HG02870 (cell line): ENCODE results near the gene TRMT1.

ENCODE experiments used
- ATAC-seq: cut with Tn5 transposase; IDR thresholded peaks from one replicate; pipeline ENCODE4 v1.9.1; 2021; ENCODE audit warnings: mild to moderate bottlenecking, moderate library complexity; ENCODE audit not compliant: unreplicated experiment

Gene TRMT1

DNA sequence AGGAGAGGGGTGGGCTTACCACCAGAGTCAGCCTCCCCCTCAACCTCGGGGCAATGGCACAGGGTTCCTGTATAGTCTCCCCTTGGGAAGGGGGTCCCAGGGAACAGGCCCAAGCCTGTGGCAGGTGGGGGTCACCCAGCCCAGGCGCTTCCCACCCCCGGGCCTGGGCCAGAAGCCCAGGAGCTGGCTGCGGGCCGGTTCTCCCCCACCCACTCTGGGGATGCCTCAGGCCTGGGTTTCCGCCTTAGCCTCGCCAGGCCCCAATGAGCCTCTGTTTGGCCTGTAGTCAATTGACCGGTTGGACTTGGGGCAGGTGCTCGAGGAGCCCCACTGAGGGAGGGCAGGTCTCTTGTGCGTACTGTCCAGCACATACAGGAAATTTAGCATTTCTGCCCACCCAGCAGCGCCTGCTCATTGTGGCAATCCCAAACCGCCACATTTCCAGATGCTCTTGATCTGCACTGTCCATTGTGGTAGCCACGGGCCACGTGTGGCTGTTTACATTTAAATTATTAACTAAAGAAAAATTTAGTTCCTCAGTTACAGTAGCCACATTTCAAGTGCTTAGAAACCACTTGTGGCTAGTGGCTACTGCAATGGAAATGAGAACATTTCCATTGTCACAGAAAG, 23.8 kb downstream of the TRMT1 start:
- no peak for ATAC-seq

DNA sequence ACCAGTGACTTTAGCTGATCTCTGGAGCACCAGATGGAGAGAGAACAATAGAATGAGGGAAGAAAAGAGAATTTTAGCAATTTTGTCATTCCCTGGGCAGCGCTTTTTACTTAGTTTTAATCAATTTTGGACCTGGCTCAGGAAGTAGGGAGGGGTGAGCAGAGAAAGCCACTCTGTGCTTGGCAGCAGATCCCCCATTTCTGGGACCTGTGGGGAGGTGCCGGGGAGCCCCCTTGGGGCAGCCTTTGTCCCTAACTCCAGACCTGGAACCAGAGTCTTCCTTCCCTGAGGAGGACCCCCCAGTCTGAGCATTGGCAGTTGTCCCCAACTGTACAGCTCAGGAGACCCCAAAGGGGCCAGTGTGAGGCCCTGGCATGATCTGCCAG, 24.4 kb downstream of the TRMT1 start:
- no peak for ATAC-seq

DNA sequence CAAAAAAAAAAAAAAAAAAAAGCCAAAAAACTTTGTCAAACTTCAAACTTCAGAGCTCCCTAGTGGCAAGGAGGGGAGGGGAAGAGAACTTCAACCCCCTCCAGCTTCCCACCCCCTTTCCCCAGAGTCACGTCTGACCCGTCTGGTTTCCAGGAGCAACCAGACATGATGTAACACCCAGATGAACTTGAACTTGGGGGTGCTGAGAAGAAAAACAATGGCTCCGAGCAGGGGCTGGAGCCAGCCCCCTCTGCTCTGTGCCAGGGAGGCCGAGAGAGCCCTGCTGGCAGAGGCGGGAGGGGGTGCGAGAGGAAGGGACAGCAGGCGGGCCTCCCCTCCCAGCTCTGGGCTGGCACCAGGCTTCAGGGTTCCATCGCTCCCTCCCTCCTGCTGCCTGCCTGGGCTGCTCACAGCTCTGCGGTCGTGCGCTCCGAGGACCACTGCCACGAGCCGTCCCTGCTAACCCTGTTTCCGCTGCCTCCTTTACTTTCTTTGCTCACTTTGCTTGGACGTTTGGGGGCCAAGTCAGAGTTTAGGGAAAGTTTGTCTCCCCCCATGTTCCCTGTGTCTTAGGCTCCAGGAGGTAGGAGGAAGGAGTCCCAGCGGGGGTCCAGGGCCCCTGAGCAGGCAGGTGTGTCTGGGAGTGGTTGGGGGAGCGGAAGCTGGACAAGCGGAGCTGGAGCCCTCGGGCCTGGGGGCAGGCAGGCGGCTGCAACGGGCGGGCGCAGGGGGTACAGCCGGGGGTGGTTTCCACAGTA, 25.0 kb downstream of the TRMT1 start:
- ATAC-seq, result no peak

DNA sequence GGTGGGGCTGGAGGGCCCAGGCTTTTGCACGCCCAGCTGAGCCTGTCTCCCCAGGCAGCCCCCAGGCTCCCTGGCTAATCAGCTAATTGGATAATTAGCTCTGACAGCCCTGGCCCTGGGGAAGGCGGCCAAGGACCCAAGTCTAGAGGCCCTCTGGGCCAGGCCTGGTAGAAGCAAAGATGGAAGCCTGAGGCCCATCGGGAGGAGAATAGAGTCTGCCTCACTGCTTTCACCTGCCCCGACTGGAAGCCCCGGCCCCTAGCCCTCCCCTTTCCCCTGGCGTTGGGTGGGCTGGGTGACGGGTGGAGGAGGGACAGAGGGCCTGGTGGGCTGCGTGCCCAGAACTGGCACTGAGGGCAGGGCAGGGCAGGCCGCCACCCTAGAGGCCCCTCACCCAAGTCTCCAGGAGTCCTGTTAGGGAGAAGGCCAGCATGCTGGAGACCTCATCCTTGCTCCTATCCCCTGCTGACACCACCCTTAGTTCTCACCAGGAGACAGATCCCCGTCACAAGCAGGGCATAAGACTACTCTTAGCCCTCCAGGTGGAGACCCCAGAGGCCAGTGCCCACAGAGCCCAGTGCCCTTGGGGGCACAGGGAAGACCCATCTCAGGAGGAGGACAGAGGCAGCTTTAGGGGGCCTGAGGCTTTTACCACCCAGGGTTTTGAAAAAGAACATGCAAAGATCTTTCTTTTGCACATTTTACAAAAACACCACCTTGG, 25.9 kb downstream of the TRMT1 start:
- no peak for ATAC-seq

DNA sequence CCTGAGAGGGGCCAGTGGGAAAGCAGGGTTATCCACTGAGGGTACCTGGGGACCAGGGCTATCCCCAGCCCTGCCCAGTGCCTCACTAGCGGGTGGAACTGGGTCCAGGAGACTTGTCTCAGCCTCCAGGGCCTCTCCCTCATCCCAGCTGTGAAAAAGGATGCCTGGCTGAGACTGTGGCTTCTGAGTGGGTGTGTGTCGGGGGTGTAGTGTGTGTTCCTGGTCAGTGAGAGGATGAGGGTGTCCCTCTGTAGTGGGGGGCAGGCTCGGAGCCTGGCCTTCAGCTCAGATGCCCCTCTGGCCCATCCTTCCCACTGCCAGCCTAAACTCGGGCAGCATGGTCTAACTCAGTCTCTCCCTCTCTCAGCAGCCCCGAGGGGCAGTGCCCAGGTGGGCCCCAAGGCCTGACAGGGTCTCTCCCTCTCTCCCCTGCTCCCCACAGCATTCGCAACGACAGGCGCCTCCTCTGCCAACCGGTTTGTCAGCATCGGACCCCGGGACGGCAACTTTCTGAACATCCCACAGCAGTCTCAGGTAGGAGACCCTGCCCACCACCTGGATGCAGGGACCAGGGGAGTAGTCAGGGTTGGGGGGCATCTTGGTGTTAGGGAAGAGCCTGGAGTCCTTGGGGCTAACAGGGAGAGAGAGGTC, 26.6 kb downstream of the TRMT1 start:
- no peak for ATAC-seq

DNA sequence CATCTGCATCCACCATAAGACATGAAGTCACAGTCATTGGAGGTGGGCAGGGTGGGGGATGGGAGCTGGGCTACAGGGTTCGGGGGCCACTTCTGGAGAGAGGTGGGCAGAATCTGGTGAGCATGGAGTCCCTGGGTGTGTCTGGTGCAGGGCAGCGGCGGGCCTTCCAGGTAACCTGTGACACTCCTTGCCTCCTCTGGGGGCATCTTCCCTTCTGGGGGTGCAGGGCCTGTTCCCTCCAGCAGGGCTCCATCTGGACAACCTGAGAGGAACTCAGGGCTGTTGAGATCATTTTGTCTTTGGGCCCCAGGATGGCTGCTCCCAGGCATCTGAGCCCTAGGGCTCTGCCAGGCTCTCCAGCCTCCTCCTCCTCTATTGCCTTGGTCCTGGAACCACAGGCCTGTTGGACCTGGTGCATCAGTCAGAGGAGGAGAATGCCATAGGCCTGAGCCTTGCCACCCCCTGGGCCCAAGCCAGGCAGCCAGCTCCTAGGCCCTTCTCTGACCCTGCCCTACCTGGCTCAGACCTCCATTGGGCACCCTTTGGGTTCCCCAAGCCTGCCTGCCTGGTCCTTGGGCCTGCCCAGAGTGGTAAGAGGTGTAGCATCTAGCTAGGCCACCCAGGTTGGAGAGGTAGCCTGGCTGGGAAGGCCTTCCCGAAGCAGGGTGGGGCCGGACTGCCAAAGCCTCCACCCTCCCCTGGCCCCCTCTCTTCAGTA, 27.2 kb downstream of the TRMT1 start:
- ATAC-seq, result no peak

DNA sequence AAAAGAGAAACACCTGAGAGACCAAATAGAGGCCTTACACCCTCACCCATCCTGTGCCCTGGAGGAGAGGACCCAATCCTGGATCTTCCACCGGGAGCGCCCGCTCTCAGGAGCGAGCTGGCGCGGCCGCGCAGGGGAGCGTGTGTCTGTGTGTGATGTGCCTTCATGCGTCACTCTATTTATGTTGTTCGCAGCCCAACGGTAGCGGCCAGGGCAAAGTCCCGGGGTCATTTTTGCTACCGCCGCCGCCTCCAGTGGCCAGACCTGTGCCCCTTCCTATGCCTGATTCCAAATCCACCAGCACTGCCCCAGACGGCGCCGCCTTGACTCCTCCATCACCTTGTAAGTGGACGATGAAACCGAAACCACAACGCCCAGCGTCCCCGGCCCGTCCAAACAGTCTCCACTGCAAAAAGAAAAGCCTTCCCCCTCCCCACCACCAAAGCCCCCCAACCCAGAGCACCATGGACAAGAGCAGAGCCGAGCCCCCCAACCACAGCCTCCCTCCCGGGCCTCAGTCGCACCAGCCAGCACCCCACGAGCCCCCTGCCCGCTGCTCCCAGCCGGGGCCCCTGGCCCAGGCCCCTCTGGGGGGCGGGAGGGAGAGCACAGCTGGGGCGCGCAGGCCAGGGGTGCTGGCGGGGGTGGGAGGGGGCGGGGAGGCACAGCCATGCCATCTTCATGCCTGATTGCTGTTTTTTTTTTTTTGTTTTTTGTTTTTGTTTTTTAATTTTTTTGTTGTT, 28.6 kb downstream of the TRMT1 start:
- no peak for ATAC-seq

DNA sequence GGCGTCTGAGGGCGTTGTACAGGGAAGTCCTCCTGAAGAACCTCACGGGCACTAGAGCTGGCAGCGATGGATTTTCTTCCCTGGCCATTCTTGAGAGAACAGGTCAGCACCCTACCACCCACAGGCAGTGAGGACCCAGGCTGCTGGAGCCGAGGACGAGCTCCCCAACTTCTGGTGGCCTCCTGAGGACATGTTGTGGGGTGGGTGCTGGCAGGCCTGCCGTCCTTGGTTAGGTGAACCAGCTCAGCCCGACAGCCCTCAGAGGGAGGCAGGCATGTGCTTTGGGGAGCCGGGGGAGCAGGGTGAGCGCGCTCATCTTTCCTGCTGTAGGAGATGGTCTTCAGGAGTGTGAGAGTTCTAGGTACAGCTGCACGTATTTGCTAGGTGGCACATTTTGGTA, 29.2 kb downstream of the TRMT1 start:
- ATAC-seq, result no peak

DNA sequence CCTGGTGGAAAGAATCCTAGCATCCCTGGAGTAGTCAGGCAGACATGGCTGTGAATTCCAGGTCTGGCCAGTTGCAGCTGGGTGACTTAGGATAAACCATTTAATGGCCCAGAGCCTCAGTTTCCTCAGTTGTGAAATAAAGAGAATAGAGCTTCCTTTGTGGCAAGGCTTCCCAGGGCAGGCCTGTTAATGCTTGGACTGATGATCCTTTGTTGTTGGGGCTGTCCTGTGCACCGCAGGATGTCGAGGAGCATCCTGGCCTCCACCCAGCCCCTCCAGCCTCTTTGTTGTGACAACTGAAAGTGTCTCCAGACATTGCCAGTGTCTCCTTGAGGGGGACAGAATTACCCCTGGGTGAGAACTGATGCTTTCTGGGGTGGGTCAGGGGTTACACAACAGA, 30.2 kb downstream of the TRMT1 start:
- ATAC-seq, result no peak

DNA sequence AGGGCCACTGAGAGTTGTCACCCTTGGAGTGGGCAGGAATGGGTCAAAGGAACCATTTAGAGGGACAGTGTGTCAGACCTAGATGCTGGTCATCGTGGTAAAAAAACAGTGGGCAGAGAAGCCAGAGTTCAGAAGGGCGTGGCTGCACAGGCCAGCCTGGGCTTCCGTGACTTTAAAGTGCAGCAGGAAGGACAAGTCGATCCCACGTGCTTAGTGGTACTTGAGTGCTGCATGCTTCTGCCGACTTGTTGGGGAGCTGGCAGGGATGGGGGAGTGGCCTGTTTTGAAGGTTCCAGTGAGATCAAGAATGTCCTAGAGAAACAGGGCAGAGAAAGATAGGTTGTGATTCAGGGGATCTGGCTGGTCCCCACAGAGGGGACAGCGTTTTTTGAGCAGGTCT, 30.9 kb downstream of the TRMT1 start:
- no peak for ATAC-seq

DNA sequence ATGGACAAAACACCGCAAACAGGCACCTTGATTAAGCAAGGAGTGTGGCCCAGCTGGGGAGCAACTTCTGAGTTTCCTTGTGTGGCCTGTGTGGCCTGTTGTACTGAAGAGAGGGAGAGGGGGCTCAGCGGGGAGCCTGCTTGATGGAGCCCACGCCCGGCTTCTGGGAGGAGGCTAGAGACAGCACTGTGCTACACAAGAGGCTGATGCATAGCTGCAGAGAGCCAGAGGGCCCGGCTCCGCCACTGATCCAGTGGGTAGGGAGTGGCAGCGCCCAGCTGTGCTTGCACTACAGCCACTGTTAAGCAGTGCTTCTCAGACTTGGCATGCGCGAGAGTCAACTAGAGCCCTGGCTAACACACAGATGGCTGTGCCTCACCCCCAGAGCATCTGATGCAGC, 32.9 kb downstream of the TRMT1 start:
- no peak for ATAC-seq

DNA sequence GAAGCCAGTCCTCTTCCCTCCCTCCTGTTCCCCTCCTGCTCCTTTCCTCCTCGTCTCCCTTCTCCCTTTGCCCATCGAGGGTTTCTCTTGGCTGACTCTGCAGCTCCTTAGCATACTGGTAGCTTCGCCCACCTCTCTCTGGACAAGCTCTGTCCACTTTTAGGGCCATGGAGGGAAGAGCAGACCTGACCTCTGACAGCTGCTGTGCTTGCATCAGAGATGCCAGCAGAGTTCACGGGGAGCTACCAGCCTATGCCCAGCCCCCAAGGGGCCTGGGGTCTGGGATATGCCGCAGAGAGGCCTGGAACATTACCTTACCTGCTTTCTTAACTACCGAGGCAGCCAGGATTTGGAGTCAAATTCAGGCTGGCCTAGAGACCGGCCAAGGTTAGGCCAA, 33.5 kb downstream of the TRMT1 start:
- ATAC-seq, result no peak

DNA sequence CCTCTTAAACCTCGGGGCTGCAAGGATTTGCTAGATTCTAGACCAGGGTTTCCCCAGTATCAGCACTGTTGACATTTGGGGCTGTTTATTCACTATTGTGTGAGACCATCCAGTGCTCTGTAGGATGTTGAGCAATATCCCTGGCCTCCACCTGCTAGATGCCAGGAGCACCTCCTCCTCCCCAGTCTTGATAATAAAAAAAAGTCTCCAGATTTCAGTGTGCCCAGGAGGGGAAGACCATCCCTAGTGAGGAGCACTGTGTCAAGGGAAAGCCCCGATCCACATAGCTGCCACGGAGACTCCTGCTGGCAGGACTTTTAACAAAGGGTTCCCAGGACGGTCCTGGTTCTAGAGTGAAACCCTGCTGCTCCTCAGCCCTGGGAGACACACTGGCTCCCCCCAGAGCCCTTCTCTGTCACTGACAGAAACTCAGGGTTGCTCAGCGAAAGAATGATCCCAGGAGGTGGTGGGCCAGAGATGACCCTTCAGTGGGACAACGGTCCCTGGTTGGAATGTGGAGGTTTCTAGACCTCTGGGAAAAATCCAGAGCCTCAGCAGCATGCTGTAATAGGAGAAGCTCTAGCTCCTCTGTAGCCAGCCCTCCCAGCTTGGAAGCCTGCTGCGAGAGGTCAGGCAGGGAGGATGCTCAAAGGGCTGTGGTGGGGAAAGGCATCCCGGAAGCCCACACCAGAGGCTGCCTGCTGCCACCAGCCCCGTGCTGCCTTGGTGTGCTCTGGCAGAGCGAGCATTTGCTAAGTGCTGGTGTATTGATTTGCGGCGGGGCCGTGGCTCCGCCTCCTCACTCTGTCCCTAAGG, 34.1 kb downstream of the TRMT1 start:
- ATAC-seq, result no peak

DNA sequence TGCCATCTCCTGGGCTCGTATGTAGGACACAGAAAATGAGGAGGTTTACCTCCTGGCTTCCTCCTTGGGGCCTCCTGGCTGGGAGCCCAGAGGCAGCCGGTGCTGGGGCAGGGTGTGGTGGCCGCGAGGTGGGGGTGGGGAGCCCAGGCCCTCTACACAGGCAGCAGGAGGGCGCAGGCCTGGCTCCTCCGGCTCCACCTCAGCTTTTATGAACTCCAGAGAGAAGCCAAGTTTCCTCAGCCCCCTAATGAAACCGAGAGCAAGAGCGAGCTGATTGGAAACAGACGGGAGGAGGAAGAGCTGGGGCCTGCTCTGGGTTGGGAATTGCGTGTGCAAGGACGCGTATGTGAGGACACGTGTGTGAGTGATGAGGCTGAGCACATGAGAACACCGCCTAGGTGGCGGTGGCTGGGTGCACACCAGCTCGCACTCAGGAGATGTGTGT, 37.0 kb downstream of the TRMT1 start:
- ATAC-seq, result no peak

DNA sequence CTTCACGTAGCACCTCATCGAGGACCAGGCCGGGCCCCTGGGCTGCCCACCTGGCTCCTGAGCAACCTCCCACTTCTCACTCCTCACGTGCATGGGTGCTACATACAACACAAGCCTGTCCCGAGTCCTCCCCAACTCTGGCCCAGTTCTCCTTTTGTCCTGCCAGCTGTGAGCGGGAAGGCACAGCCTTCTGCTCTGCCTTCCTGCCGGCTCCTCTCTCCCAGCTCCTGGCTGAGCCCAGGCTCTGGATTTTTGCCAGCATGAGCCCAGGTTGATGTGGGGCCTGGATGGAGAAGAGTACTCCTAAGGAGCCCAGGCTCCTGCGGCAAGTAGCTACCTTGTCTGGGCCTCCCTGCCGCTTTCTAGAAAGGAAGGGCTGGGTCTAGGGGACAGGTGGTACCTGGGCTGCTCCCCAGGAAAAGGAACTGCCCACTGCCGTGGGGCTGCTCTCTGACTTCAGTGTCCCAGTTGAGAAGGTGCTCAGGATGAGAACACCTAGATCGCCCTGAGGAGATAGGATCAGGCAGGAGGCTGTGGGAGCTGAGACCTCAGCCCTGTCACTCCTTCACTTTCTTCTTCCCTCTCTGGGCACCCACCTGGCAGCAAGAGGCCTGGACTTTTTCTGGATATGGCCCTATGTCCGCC, 37.5 kb downstream of the TRMT1 start:
- ATAC-seq, result no peak

DNA sequence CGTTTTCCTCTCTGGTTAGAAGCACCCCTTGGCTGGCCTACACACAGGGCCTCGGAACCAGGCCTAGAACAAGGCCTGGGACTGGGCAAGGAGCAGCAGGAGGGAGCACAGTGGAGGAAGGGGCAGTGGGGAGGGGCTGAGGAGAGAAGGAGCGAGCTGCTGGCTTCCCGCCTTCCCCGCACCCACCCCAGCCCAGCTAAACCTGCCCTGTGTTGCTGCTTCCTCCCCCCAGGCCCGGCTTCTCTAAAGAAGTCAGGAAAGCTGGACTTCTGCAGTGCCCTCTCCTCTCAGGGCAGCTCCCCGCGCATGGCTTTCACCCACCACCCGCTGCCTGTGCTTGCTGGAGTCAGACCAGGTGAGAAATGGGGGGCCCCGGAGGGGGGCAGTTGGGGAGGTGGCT, 38.2 kb downstream of the TRMT1 start:
- ATAC-seq, result no peak

DNA sequence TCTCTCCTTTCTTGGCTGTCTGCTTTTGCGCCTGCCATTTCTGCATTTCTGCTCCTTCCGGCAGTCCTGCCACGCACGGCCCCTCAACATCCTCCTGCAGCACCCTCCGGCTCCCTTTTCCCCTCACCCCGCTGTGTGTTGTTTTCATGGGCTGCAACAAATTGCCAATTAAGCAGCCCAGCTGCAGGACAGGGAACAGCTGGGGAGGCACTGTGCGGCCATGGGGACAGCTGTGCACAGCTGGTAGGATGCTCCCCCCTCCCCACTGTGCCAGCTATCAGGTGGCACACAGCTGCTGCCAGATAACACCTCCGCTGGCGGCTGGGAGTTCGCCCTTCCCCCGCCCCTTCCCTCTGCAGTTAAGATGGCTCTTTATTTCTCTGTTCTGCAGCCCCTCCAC, 39.3 kb downstream of the TRMT1 start:
- ATAC-seq, result no peak

DNA sequence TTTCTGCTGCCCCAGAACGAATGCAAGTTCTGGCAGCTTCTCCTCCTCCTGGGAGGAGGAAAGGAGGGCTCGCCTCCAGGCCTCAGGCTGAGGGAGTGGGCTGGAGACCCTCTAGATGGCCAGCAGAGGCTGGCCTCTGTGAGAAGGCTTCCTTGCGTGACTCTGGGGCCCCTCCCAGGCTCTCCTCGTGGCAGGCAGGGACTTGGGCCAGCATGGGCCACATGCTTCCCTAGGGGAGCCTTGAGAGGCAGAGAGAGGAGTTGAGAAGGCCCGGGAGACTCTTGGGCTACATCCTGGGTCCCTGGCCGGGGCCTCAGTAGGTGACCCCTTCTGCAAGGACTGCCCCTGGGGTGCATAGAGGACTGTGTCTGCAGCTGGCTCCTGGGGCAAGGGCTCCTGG, 39.8 kb downstream of the TRMT1 start:
- no peak for ATAC-seq

DNA sequence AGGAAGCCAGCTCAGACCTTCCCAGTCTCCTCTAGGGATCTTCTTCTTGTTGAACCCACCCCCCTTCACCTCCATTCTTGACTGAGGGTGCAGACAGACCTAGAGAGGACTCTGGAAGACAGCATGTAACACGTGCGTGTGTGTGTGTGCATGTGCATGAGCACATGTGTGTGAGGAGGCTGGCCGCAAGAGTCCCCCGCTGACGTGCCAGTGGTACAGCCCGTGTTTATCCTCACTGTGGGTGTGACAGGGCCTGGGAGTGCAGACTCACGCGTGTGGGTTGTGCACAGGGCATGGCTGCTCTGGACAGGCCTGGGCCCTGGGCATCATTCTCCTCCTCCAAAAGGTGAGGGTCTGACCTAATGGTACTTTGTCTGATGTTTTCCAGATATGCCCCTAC, 40.2 kb downstream of the TRMT1 start:
- no peak for ATAC-seq
